Measurements from ENCODE around the gene MARCKSL1.

DNA sequence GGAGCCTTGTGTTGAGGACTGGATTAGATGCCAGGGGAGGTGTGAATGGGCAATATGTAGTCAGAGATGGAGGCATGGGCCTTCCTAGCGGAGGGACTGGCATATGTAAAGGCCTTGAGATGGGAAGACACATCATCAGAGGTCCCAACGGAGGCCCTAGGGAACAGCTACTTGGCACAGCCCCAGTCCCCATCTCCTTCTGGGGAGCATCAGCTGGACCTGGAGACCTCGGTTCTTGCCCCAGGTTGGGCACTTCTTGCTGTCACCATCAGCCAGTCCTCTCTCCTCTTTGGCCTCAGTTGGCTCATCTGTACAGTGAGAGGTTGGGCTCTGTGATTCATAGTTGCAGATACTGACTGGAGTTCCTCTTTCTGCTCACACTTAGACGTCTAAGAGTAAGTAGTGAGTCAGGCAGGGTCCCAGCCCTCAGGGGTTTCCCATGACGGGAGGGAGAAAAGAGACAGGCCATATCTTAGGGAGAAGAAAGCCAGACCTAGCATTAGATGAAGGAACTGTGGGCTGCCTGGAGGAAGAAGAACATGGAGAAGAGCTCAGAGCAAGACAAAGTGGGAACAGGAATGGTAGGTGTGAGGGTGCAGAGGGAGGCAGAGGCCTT lies 3.4 kb upstream of the MARCKSL1 start:
- TF ChIP-seq EZH2 (IDR thresholded peaks at IDR 0.05; ENCODE audit: insufficient read depth, poor library complexity, severe bottlenecking), result no peak
- no peak for TF ChIP-seq EZH2phosphoT487 (IDR thresholded peaks at IDR 0.05; ENCODE audit: insufficient read depth, low read depth)

All from GM23248 (cell line).